RCC 7860 (cell line): ENCODE measurements around the gene ARFIP2.
A peak's percentile ranks its signal among the peaks of the same experiment; 100 is the strongest.

ENCODE experiments used
- DNase-seq: peaks from one replicate; pipeline ENCODE4 v3.0.0-alpha.2; 2015; ENCODE audit warnings: low spot score
- FAIRE-seq: peaks from 2 replicates; lab custom pipeline; 2012; peaks lifted over from hg19 to GRCh38; lab: Jason Lieb, UNC

The ARFIP2 gene

DNA sequence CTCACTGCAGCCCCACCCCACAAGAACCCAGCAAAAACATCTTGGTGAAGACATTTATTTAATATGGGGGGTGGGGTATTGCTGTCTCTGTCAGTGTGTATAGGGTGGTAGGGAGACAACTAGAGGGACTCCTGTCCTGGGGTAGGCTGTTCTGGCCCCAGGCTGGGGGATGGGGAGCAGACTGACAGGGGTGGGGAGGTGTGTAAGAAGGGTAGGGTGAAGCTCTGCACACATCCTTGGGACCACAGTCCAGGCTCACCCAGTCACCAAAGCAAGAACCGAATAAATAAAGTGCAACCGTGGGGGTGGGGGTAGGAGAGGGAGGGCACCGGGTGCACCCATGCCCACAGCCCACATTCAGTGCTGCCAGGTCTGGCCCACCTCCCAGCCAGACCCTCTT is 32.6 kb downstream of the ARFIP2 start:
- FAIRE-seq = no peak
- DNase-seq = no peak

DNA sequence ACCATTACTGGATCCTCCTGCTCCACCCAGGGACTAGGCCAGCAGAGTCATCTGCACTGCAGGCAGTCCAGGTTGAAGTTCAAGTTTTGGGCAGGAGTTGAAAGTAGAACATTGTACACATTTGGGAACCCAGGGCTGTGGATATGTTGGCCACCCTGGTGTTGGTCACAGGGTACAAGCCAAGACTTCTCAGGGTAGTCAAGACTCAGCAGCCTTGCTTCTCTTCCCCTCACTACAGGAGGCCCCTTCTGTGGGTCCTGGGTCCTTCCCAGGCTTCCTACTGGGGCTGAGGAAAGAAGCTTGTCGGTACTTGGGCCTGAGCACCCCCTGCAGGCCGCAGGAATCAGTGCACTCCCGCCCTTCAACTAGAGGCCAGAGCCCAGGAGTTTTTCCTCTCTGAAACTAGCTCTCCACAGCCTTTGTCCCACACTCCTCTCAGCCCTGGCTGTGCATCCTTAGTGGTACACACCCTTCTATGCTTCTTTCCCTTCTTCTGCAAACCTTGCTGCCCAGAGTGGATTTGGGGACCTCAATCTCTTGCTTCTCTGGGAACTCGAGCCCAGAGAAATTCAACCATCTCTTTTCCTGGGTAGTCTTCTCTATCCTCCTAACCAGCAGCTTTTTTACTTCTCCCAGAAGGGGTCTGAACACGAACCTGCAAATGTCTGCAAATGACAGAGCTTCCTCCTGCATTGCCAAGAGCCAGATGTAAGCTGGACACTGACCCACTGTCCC is 37.7 kb downstream of the ARFIP2 start:
- DNase-seq (peak; percentile 13), FAIRE-seq (no peak)

DNA sequence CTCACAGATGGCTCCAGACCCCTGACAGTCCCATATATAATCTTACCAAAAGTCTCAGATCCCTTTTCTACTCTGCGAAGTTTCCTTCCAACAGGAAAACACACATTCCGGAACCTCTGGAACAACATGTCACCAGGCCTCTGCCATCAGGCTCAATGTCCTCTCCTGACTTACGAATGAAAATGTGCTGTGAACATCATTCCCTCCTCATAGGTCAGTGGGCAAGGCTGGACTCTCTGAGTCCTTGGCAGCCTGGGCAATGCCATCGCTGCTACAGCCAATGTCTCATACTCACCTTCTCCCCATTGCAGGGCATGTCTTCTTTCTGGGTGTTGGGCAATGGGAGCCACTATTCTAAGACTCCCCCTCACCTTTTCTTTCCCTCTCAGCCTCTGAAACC is 38.7 kb downstream of the ARFIP2 start:
- DNase-seq = no peak
- FAIRE-seq = no peak

DNA sequence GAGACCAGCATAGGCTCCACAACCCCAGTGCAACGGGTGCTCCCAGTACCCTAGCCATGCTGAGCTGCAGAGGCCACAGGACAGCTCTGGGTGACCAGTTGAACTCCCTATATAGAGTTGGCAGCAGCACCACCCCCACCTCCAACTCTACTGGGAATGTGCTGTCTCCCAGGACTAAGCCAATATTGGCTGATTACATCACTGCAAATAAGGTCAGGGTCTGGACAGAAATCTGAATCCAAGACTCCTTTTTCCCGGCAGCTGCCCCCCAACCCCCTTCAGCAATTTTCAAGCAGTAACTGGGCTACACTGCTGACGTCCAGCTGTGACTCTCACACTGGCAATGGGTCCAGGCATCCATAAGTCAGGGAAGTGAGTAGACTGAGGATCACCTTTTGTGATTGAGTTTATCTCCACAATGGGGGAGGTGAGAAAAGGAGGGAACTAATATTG is 40.2 kb downstream of the ARFIP2 start, which contains the start of gene HPX:
HPX (minus strand) TSS at position 82 of the 453 bp plus-strand sequence; CDS start at position 58, 24 bp downstream.
- FAIRE-seq (no peak), DNase-seq (no peak)

DNA sequence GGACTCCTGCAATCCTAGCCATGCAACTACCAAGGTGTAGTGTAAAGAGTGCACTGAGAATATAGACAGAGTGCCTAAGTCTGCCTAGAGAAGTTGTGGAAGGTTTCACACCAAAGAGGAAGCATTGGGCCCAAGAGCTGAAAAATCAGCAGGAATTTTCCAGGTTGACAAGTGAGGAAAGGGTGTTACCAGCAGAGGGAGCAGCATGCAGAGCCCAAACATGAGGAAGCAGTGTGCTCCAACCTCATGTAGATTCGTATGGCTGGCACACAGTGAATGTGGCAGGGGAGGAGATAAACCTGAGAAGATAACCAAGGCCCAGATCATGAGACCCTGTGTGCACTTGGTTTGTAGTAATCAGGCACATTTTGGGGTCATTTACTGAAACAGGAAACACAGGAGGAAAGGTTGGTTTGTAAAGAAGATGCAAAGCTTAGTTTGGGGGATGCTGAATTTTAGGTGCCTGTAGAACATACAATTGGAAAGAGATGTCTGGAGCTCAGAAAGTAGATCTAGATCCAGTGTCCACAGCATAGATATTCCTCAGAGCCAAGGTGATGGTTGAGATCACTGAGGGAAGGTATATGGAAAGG is 42.1 kb downstream of the ARFIP2 start:
- no peak for DNase-seq
- FAIRE-seq = no peak

DNA sequence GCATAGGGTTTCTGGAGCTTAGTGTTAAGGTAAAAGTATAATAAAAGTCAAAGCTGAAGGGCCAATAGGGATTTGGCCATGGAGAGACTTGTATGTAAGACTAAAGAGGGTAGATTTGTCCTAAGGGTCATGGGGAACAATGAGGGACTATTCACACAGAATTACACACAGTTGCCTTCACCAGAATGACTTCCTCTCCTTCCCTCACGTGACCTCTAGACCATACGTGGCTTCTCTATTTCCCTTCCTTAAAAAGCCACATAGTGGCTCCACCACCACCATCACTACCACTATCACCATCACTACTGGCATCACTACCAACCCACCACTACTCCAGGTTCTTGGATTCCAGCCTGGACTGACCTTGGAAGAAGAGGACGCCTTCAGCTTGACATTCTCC is 43.1 kb downstream of the ARFIP2 start:
- FAIRE-seq (no peak), DNase-seq (no peak)

DNA sequence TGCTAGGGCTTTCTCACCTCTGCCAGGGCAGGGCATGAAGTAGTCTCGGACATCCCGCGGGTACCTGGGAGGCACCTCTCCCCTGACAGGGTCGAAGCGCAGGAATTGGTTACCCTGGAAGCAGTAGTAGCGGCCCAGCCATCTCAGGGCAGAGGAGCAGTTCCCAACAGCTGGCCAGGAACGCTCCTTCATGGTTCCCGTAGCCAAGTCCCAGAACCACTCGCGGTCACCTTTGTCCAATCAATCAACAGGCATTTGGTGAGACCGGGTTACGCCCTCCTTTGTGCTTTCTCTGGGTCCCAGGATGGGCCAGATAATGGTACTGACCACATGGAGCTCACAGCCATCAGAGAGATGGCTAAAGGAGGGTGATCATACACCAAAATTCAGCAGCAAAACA is 43.7 kb downstream of the ARFIP2 start:
- no peak for DNase-seq
- no peak for FAIRE-seq

DNA sequence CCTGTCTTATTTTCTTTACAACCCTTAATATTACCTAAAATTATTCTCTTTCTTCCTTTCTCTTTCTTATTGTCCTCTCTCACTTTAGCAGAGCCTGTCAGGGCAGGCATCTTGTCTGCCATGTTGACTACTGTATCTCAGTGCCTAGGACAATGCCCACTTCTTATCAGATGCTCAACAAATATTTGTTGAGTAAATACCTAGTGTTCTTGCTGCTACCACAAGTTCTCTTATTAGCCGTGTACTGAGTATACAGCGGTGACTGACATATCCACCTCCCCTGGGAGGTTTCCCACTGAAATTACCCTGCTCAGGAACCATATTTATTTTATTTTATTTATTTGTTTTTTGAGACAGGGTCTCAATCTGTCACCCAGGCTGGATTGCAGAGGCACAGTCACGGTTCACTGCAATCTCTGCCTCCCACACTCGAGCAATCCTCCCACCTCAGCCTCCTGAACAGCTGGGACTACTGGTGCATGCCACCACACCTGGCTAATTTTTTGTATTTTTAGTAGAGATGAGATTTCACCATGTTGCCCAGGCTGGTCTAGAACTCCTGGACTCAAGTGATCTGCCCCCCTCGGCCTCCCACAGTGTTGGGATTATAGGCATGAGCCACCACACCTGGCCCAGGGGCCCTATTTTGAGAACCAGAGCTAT is 47.0 kb downstream of the ARFIP2 start:
- no peak for DNase-seq
- no peak for FAIRE-seq

DNA sequence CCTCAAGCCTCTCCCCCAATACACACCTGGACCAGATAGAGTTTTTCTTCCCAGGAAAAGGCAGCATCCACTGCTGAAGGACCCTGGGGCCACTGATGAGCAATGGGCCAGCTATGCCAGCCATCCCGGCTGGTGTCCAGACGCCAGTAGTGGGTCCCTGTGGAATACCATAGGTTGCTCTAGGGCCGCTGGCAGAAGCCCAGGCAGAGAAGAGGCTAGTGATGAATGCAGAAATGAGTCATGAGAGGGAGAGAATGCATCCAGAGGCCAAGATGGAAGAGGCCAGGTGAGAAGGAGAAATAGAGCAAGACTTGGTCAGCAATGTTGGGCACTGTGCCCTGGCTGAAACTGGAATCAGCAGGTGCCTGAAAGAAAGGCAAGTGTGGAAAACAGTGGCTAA is 49.3 kb downstream of the ARFIP2 start:
- DNase-seq (peak; percentile 85), FAIRE-seq (peak; percentile 84)

DNA sequence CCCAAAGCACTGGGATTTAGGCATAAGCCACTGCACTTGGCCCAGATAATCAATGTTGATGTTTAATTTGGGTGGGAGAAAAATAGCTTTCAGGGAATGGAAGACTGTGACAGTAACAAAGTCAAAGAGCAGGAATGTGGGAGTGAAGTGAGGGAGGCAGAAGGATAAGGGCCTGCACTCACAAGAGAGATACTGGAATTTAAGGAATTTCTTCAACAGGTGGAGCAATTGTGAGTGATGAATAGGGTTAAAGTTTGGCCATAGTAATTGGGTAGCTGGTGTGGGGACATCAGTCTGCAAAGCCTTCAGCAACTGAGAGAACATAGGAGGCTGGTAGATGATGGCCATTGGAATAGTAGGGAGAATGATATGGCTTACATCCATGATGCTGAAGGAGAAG is 53.6 kb downstream of the ARFIP2 start:
- FAIRE-seq (no peak), DNase-seq (no peak)
